SK-N-SH treated with all-trans-retinoic acid at 6 μM for 48 hours (cell line): ENCODE results near the gene DNAH14.

ENCODE experiments used
- ATAC-seq: fragments of 200-7000 bp; cut with Tn5 transposase; 3 replicates; pipeline ENCODE4 v1.9.1; 2020; ENCODE audit warnings: mild to moderate bottlenecking, moderate library complexity
- BACH2 ChIP-seq: fragments of 250-450 bp; sonication (Bioruptor Pico); IDR thresholded peaks from 2 replicates; pipeline ENCODE4 v1.9.0; 2021; ENCODE audit warnings: mild to moderate bottlenecking, borderline replicate concordance
- CSDC2 ChIP-seq: fragments of 250-450 bp; sonication (Bioruptor Pico); IDR thresholded peaks from 2 replicates; pipeline ENCODE4 v1.5.0; 2020; ENCODE audit warnings: mild to moderate bottlenecking, moderate library complexity
- ESRRG ChIP-seq: fragments of 250-450 bp; sonication (Bioruptor Pico); IDR thresholded peaks from 2 replicates; pipeline ENCODE4 v1.6.1; 2021; ENCODE audit warnings: mild to moderate bottlenecking
- ISL1 ChIP-seq: fragments of 250-450 bp; sonication (Bioruptor Pico); IDR thresholded peaks from 2 replicates; pipeline ENCODE4 v2.1.2; 2022; ENCODE audit warnings: mild to moderate bottlenecking, moderate library complexity
- PPARA ChIP-seq: fragments of 250-450 bp; sonication (Bioruptor Pico); IDR thresholded peaks from 2 replicates; pipeline ENCODE4 v1.5.0; 2020; ENCODE audit warnings: mild to moderate bottlenecking, borderline replicate concordance
- TCF4 ChIP-seq: fragments of 250-450 bp; sonication (Bioruptor Pico); IDR thresholded peaks from 2 replicates; pipeline ENCODE4 v1.8.0; 2021; ENCODE audit warnings: mild to moderate bottlenecking, moderate library complexity, borderline replicate concordance
- TOX ChIP-seq: fragments of 250-450 bp; sonication (Bioruptor Pico); IDR thresholded peaks from 2 replicates; pipeline ENCODE4 v1.8.0; 2021; ENCODE audit warnings: mild to moderate bottlenecking, moderate library complexity, borderline replicate concordance
- ZC3H10 ChIP-seq: fragments of 250-450 bp; sonication (Bioruptor Pico); IDR thresholded peaks from 2 replicates; pipeline ENCODE4 v1.5.1; 2021; ENCODE audit warnings: mild to moderate bottlenecking, moderate library complexity
- ZFP3 ChIP-seq: fragments of 250-450 bp; sonication (Bioruptor Pico); IDR thresholded peaks from 2 replicates; pipeline ENCODE4 v1.5.0; 2020; ENCODE audit warnings: mild to moderate bottlenecking, moderate library complexity
- ZNF70 ChIP-seq: fragments of 450-650 bp; formaldehyde crosslinking; IDR thresholded peaks from 2 replicates; pipeline ENCODE4 v1.5.0; 2020; ENCODE audit warnings: mild to moderate bottlenecking, moderate library complexity
- TF ChIP-seq, protein P1 (sequence below): fragments of 250-450 bp; sonication (Bioruptor Pico); IDR thresholded peaks from 2 replicates; pipeline ENCODE4 v1.5.1; 2021; ENCODE audit warnings: mild to moderate bottlenecking, moderate library complexity
- TF ChIP-seq, protein P2 (sequence below): fragments of 250-450 bp; sonication (Bioruptor Pico); IDR thresholded peaks from 2 replicates; pipeline ENCODE4 v1.8.0; 2021; ENCODE audit warnings: low read depth, mild to moderate bottlenecking, moderate library complexity, borderline replicate concordance
- TF ChIP-seq, protein P3 (sequence below): fragments of 250-450 bp; sonication (Bioruptor Pico); IDR thresholded peaks from 2 replicates; pipeline ENCODE4 v1.8.0; 2020; ENCODE audit warnings: mild to moderate bottlenecking, moderate library complexity, borderline replicate concordance
- TF ChIP-seq, protein P4 (sequence below): fragments of 250-450 bp; sonication (Bioruptor Pico); IDR thresholded peaks from 2 replicates; pipeline ENCODE4 v1.5.1; 2020; ENCODE audit warnings: low read depth, mild to moderate bottlenecking, moderate library complexity
- TF ChIP-seq, protein P5 (sequence below): fragments of 250-450 bp; sonication (Bioruptor Pico); IDR thresholded peaks from 2 replicates; pipeline ENCODE4 v1.5.0; 2020; ENCODE audit warnings: mild to moderate bottlenecking, moderate library complexity

The DNAH14 gene

DNA sequence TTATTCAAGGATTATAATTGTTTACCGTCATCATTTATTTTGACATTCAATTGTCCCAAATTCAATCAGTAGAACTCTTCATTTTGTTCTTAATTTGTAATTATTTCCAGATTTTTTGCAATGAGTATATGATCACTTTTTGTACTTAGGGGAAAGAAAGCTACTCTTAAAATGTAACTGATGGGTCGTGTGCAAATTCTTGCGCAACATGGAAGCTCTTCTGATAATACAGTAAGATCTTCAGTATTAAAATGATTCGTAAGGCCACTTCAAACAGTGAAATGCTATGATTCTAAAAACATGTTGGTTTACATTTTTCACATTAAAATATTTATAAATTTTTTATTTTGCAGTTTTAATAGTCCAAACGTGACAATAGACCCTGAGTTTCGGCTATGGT is 435.0 kb downstream of the DNAH14 start:
- TF ChIP-seq, protein P1, sequence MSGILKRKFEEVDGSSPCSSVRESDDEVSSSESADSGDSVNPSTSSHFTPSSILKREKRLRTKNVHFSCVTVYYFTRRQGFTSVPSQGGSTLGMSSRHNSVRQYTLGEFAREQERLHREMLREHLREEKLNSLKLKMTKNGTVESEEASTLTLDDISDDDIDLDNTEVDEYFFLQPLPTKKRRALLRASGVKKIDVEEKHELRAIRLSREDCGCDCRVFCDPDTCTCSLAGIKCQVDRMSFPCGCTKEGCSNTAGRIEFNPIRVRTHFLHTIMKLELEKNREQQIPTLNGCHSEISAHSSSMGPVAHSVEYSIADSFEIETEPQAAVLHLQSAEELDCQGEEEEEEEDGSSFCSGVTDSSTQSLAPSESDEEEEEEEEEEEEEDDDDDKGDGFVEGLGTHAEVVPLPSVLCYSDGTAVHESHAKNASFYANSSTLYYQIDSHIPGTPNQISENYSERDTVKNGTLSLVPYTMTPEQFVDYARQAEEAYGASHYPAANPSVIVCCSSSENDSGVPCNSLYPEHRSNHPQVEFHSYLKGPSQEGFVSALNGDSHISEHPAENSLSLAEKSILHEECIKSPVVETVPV = no peak
- TF ChIP-seq ESRRG (CRISPR knock-in tag) = no peak
- TF ChIP-seq BACH2 = no peak
- TF ChIP-seq, protein P2, sequence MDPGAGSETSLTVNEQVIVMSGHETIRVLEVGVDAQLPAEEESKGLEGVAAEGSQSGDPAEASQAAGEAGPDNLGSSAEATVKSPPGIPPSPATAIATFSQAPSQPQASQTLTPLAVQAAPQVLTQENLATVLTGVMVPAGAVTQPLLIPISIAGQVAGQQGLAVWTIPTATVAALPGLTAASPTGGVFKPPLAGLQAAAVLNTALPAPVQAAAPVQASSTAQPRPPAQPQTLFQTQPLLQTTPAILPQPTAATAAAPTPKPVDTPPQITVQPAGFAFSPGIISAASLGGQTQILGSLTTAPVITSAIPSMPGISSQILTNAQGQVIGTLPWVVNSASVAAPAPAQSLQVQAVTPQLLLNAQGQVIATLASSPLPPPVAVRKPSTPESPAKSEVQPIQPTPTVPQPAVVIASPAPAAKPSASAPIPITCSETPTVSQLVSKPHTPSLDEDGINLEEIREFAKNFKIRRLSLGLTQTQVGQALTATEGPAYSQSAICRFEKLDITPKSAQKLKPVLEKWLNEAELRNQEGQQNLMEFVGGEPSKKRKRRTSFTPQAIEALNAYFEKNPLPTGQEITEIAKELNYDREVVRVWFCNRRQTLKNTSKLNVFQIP (CRISPR knock-in tag) = no peak
- TF ChIP-seq TCF4 = no peak
- TF ChIP-seq ZC3H10 (CRISPR knock-in tag) = no peak
- TF ChIP-seq ZNF70 (CRISPR knock-in tag) = no peak
- no peak for TF ChIP-seq PPARA (CRISPR knock-in tag)
- TF ChIP-seq CSDC2 = no peak
- TF ChIP-seq, protein P3, sequence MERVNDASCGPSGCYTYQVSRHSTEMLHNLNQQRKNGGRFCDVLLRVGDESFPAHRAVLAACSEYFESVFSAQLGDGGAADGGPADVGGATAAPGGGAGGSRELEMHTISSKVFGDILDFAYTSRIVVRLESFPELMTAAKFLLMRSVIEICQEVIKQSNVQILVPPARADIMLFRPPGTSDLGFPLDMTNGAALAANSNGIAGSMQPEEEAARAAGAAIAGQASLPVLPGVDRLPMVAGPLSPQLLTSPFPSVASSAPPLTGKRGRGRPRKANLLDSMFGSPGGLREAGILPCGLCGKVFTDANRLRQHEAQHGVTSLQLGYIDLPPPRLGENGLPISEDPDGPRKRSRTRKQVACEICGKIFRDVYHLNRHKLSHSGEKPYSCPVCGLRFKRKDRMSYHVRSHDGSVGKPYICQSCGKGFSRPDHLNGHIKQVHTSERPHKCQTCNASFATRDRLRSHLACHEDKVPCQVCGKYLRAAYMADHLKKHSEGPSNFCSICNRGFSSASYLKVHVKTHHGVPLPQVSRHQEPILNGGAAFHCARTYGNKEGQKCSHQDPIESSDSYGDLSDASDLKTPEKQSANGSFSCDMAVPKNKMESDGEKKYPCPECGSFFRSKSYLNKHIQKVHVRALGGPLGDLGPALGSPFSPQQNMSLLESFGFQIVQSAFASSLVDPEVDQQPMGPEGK = no peak
- TF ChIP-seq, protein P4, sequence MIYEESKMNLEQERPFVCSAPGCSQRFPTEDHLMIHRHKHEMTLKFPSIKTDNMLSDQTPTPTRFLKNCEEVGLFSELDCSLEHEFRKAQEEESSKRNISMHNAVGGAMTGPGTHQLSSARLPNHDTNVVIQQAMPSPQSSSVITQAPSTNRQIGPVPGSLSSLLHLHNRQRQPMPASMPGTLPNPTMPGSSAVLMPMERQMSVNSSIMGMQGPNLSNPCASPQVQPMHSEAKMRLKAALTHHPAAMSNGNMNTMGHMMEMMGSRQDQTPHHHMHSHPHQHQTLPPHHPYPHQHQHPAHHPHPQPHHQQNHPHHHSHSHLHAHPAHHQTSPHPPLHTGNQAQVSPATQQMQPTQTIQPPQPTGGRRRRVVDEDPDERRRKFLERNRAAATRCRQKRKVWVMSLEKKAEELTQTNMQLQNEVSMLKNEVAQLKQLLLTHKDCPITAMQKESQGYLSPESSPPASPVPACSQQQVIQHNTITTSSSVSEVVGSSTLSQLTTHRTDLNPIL (CRISPR knock-in tag) = no peak
- no peak for TF ChIP-seq ISL1 (CRISPR knock-in tag)
- TF ChIP-seq, all 23 proteins: peak for 0
- ATAC-seq = no peak

DNA sequence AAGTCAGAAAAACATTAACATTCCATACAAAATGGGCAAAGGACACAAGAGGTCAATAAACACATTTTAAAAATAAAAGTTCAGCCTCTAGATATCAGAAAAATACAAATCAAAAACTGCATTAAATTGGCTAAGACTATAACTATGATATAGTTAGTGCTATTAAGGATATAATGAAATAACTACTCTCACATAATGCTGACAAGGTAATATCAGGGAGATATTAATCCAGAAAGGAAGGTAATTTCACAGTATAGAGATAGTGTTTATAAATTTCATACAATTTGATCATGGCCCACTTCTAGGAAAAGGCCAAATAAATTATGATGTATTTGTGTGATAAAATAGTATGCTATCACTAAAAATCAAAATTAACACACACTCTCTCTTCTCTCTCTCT is 436.5 kb downstream of the DNAH14 start:
- TF ChIP-seq ESRRG (CRISPR knock-in tag) (no peak), ZFP3 (CRISPR knock-in tag) (no peak), ISL1 (CRISPR knock-in tag) (no peak)
- TF ChIP-seq, protein P3 = no peak
- ATAC-seq = no peak

DNA sequence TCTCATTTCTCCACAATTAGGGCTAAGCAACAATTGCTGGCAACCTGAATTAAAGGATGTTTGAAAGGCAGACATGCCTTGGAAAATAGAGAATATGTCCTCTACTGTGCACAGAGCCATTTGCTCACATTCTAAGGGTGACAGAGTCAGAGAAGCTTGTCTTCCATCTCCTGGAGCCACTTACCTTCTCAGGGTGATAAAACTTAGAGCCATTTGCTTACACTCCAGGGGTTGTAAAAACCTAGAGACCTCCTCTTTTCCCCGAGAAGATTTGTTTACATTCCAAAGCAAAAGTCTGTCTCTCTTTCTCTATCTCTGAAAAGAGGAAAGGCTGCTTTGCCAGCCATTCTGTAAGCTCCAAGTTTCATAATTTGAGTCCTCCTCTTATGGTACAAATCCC is 437.1 kb downstream of the DNAH14 start:
- ATAC-seq = no peak
- TF ChIP-seq, protein P5, sequence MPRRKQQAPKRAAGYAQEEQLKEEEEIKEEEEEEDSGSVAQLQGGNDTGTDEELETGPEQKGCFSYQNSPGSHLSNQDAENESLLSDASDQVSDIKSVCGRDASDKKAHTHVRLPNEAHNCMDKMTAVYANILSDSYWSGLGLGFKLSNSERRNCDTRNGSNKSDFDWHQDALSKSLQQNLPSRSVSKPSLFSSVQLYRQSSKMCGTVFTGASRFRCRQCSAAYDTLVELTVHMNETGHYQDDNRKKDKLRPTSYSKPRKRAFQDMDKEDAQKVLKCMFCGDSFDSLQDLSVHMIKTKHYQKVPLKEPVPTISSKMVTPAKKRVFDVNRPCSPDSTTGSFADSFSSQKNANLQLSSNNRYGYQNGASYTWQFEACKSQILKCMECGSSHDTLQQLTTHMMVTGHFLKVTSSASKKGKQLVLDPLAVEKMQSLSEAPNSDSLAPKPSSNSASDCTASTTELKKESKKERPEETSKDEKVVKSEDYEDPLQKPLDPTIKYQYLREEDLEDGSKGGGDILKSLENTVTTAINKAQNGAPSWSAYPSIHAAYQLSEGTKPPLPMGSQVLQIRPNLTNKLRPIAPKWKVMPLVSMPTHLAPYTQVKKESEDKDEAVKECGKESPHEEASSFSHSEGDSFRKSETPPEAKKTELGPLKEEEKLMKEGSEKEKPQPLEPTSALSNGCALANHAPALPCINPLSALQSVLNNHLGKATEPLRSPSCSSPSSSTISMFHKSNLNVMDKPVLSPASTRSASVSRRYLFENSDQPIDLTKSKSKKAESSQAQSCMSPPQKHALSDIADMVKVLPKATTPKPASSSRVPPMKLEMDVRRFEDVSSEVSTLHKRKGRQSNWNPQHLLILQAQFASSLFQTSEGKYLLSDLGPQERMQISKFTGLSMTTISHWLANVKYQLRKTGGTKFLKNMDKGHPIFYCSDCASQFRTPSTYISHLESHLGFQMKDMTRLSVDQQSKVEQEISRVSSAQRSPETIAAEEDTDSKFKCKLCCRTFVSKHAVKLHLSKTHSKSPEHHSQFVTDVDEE (CRISPR knock-in tag) = no peak
- TF ChIP-seq CSDC2 (no peak), TOX (CRISPR knock-in tag) (no peak), ISL1 (CRISPR knock-in tag) (no peak)
- TF ChIP-seq, protein P2 (CRISPR knock-in tag) = no peak
